Upper lobe of left lung (tissue), 4 donors: Measurements from ENCODE around the gene ANKS1B.

Experiments used
- CTCF ChIP-seq, 6 experiments: fragments of 450-650 bp in 4 of 6; fragments of 200-600 bp in 2 of 6; sonication (generic) in 2 of 6; IDR thresholded peaks; one replicate each; pipeline ENCODE4 v1.5.1; 2016 to 2019; ENCODE audit warnings: antibody characterized with exemption in 6 of 6
- EP300 ChIP-seq, 4 donors: sonication (generic); formaldehyde crosslinking; IDR thresholded peaks; one replicate each; pipeline ENCODE4 v1.5.1; 2017; ENCODE audit warnings: antibody characterized with exemption in 4 of 4, control low read depth in 2 of 4
- POLR2A ChIP-seq, 4 donors: fragments of 450-650 bp; IDR thresholded peaks; one replicate each; pipeline ENCODE4 v1.5.1; 2016 to 2017; ENCODE audit warnings: antibody characterized with exemption in 4 of 4, mild to moderate bottlenecking in 2 of 4
- POLR2AphosphoS5 ChIP-seq, 2 donors: sonication (generic); formaldehyde crosslinking; IDR thresholded peaks; one replicate each; pipeline ENCODE4 v1.5.1; 2017; ENCODE audit warnings: antibody characterized with exemption in 2 of 2

- no peak for TF ChIP-seq CTCF (IDR thresholded peaks at IDR 0.05)
- TF ChIP-seq EP300 (IDR thresholded peaks at IDR 0.05) = no peak
- no peak for TF ChIP-seq POLR2A (IDR thresholded peaks at IDR 0.05)
- no peak for TF ChIP-seq POLR2AphosphoS5 (IDR thresholded peaks at IDR 0.05)
Measured at GRCh38 chr12:99370421-99371138, 614.2 kb downstream of the ANKS1B start.
